ENCODE data around the gene AGAP1.

Gene AGAP1

GRCh38 chr2:235489897-235490296 lies 3.9 kb upstream of the AGAP1 start:
- no peak for DNase-seq (ENCODE audit: low read depth)

DNA sequence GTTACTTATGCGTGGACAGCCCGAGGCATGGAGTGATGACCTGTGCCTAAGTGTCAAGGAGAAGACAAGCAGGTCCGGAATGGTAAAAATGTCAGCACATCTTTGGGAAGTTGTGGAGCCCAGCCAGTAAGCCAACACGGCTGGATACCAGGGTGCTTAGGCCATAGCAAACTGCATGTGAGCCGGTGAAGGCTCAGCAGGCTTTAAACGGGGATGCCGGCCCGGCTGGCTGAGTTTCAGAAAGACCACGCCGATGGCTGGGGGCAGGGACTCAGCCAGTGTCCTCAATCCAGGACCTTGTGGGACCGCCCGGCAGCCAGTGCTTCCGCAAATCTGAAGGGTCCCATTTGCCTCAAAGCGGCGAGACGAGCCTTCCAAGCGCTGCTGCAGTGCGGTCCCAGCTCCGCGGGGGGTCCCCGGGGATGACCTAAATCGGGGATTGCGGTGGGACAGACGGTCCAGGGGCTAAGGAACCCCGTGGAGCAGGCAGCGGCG lies 946 bp upstream of the AGAP1 start:
- DNase-seq (ENCODE audit: low read depth): no peak

DNA sequence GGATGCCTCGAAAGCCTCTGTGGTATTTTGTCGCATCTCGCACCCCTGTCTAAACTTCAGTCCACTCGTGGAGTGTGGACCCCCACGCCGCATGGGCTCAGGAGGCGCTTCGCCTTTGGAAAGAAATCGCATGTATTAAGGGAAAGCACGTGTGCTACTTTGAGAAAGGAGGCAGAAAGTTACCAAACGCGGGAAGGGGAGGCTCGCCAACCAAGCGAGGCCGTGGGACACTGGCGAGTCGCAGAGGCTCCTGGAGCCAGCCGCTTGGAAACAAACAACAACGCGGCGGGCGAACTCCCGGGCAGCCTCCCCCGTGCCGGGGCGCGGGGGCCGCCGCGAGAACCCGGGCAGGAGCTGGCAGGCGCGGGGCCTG lies 455 bp upstream of the AGAP1 start:
- DNase-seq (ENCODE audit: low read depth): no peak

DNA sequence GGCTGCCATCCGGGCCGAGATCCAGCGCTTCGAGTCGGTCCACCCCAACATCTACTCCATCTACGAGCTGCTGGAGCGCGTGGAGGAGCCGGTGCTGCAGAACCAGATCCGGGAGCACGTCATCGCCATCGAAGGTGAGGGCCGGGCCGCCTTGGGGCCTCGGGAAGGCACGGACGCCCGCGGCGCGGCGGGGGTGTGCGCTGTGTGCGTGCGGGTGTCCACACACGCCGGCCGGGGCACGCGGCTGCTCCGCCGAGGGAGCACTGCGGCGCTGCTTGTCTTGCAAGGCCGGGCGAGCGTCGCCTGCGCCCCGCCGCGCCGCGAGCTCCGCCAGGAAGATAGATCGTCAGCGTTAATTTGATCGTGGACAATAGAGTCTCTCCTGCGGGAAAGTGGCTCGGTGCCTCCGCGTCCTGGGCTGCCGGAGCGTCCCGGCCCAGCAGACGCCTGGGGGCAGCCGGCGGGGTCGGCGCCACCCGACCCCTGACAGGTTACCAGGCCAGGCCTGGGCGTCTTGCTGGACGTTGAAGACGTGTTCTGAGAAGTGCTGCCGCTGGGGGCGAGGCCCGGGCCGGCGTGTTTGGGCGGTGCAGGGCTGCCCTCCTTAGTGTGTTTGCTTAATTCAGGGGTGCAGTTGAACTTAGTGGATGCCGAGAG lies 1.0 kb downstream of the AGAP1 start:
- DNase-seq (ENCODE audit: low read depth): no peak

DNA sequence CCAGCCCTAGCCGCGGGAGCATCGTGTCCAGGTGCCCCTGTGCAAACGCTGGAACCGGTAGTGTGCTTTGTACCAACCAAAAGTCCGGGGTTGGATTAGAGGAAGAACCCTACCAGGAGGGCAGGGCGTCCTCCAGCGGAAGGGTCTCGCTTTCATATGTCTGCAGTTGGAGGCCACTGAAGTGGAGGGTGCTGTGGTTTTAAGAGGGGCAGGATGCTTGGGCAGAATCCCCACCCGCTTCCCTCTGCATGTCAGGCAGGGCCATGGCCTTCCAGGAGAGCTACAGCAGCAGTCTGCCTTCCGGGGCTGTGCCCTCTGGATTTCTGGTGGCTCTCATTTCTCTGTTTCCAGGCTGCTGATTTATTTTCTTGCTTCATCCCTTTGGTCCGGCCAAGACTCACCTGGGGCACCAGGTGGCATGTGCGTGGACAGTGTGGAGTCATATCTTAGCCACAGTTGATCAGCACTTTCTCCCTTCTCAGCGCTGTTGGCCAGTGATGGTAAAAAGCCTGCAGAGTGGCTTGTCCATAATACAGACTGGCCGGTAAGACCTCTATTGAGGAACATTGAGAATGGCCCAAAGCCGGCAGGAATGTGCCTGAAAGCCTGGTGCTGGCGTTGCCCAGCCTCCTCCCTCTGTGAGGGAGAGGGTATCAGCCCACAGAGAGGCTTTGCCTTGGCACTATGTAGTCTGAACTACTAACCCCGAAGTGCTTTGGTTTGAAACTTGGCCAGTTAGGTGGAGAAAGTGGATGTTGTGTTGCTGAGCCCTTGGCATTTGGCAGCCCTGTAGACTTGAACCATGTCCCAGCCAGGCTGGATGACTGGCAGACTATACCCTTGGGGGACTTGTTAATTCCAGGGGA lies 1.8 kb downstream of the AGAP1 start:
- DNase-seq (ENCODE audit: low read depth): no peak

- DNase-seq (ENCODE audit: low read depth): no peak
Observed at GRCh38 chr2:235496239-235496621, 2.4 kb downstream of the AGAP1 start.

DNA sequence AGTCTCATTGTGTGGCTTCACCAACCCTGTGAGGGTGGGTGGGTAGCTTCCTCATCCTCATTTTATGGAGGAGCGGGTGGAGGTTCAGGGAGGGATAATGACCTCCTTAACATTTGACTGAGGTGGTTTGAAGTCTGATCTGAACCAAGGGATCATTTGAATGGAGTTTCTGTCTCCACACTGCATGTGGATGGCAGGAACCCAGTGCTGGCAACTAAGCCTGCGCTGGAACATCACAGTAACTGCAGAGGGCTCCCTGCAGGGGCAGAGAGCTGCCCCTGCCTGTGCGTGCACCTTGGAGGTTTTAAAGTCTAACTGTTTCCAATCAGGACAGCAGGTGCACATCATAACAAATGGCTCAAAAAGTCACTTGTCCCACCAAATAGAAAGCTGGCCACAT lies 3.3 kb downstream of the AGAP1 start:
- no peak for DNase-seq (ENCODE audit: low read depth)

DNA sequence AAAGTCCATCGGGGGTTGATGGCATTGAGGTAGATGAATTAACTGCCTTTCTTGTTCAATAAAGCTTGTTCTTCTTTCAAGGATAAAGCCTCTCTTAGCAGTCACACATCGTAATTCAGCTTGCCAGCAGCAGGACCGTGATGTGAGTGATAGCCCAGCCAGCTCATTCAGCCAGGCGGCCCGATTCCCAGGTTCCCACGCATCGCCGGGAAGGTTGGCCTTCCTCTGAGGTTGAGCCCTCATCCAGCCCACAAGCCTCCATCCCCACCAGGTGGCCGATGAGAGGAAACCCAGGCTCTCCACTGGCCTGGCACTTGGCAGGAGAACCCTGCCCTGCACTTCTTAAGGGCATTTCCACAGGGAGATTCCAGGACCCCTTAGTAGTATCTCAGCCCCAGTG lies 4.7 kb downstream of the AGAP1 start:
- DNase-seq (ENCODE audit: low read depth): no peak

- DNase-seq (ENCODE audit: low read depth): no peak
Observed at GRCh38 chr2:235498946-235499812, 5.3 kb downstream of the AGAP1 start.

DNA sequence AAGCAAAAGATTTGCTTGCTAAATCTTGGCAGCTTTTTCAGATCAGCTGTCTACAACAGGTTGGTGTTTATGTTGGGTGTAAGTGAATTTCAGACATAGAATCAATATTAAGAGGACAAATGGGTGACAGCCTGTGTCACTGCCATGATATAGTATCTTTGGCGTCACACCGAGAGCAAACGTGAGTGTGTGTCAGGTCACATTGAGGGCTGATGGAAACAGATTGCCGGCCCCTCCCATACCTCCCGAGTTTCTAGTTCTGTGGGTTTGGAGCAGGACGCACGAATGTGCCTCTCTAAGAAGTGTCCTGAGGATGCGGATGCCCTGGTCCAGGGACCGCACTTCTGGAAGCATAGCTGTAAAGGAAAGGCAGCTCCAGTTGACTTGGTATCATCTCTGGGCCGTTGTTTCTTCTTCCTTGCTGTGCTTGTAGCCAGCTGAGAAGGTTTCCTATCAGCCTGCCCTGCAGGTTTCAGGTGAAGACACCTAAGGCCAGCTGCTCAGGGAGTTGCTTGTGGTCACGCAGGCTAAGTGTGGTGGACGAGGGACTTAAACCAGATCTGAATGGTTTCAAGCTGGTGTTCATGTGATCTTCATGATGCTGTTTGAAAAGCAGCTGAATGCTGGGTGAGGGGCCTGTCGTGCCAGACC lies 6.4 kb downstream of the AGAP1 start:
- DNase-seq (ENCODE audit: low read depth): no peak

DNA sequence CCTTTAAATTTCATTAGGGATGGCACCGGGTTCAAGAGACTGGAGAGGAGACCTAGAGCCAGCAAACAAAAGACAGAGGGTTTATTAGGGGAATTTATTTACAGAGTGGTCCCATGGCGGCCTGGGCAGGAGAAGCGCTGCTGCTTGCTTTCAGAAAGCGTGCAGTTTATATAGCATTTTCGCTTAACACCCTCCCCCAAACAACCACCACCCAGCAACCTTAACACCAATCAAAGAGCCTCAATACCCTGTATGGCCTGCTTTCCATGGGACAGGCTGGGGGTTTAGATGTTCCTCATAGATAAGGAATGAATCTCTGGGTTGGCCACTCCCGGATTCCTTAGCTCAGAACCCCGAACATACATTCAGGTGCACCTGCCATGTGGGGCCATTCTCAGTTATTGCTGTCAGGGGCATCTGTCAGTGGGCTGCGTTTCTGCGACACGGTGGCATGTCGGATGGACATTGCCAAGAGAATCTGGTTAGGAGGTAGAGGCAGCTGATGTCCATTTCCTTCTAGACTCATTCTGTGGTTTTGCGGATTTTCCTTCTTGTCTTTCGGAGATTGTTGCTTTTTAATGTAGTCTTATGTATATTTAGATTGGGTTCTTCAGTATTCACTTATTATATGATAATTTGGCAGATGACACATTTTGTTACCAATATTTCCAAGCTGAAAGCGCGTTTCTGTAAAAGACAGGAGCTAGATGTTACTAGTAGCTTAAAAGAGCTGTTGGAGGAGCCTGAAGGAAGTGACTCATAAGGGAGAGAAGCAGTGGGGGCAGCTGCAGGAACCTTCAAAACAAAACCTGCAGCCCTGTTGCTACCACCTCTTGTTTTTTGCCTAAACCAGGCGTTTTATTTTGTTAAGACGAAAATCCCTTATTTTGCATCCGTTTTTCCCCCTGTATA lies 7.2 kb downstream of the AGAP1 start:
- no peak for DNase-seq (ENCODE audit: low read depth)

DNA sequence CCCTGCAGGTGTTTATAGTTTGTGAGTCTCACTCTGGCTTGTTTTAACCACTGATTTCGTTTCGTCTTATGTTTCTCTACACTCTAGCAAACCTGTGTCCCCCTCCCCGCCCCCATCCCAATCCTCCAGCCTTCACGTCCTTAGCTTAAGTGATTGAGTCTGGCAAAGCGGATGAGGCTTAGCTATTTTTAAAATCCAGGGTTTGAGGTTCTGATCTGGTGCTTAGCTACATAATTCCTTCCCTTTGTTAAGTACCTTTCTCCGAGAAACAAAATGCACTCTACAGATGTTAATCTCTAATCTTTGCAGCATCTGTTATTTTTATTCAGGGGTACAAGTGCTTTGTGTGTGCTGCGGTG lies 7.8 kb downstream of the AGAP1 start:
- no peak for DNase-seq (ENCODE audit: low read depth)

DNA sequence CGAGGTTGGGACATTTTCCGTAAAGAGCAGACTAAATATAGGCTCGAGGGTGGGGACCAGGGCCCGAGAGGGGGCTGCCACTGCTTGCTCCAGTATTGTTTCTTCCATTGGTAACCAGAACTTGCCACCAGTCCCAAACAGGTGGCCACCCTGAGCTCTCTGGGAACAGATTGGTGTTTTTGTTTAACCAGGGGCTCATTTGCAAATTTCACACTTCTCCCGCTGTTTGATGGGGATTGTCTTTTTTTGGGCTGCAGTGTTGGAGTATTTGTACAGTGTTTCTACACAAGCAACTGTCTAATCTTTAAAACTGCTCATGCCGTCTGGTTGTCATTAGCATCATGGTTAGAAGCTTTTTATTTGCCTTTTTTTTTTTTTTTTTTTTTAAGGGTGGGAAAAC lies 8.5 kb downstream of the AGAP1 start:
- no peak for DNase-seq (ENCODE audit: low read depth)

DNA sequence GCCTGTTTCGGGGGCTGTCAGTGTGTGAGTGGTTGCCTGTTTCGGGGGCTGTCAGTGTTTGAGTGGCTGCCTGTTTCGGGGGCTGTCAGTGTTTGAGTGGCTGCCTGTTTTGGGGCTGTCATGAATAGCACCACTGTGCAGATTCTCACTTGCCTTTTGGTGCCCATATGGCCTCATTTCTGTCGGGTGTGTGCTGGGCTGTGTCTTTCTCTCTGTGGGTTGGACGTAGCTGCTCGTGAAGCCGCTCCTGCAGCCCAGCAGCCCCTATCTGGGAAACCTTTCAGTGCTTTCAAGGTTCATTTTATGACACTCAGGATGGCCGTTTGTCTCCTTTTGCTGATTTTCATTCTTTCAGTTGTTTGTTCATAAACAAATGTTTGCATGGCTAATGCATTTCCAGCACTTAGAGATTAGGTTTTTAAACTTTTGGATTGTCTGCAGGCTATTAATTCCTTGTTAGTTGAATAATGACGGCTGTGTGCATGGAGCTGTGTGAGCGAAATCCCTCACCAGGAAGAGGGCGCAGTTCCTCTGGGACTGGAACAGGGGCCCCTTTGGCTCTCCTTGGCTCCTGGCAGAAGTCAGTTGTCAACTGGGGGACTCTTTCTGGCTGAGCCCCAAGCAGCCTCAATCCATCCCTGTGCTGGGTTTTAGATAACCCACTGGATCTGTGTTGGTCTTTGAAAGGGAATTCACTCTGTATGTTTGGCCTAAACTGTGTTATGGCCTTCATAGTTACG lies 10.8 kb downstream of the AGAP1 start:
- no peak for DNase-seq (ENCODE audit: low read depth)

- no peak for DNase-seq (ENCODE audit: low read depth)
Observed at GRCh38 chr2:235505181-235505741, 11.4 kb downstream of the AGAP1 start.

DNA sequence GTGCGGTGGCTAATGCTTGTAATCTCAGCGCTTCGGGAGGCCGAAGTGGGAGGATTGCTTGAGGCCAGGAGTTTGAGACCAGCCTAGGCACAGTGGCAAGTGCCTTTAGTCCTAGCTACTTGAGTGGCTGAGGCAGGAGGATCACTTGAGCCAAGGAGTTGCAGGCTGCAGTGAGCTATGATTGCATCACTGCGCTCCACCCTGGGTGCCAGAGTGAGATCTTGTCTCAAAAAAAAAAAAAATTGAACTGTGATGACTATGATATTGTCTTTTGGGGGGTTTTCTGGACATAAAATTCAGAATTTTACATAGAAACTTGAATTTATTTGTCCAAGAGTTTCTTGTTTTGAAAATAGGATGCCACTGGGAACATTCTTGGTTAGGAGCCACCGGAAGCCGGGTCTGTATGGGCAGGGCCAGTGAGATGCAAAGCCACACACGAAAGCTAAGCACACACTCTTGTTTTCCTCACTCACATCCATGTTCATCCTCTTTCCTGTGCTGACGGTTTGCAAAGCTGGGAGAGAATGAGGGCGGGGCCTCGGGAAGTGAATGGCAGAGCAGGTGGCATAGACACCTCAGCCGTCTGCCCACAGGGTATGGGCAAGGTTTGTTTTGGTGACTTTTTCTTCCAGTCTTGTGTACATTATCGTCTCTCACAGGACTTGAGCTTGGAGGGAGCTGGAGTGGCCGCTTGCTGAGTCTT lies 12.6 kb downstream of the AGAP1 start:
- no peak for DNase-seq (ENCODE audit: low read depth)

DNA sequence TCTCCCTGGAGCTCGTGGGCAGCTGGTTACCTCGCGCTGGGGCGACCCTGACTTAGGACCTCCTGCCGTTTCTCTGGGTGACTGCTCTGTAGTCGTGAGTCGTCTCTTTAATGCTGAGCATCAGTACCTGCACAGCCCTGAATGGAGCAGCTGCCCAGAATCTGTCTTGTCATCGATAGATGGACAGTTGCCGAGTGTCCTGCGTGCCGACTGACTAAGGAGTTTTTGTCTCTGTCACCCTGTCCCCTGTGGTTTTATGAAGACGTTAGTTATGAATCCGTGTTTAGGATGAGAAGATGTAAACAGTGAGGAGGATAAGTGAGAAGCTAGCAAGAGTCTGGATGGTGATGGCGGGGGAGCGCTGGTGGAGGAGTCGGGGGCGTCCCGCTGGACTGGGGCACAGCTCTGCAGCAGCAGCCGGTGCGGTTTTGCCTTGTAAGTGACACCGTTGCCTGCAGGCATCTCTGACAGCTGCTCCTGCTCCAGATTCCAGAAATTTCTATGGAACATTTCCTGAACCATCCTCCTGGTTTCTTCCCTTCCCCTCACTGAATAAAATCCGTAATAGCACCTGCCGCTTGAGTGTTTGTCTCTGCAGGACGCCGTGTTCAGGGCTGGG lies 13.3 kb downstream of the AGAP1 start:
- DNase-seq (ENCODE audit: low read depth): no peak

GRCh38 chr2:235507928-235508327 lies 14.1 kb downstream of the AGAP1 start:
- no peak for DNase-seq (ENCODE audit: low read depth)

Data from activated T-cell treated with anti-CD3 and anti-CD28 coated beads for 1 hour (primary cell).